GM15510 (cell line): ENCODE results near the gene SUFU.

Source experiments
- POLR2A ChIP-seq: IDR thresholded peaks from 3 replicates; pipeline ENCODE4 v1.6.1; 2011; ENCODE audit warnings: borderline replicate concordance; ENCODE audit not compliant: insufficient read length; ENCODE audit errors: extremely low read depth

SUFU gene

GRCh38 chr10:102473445-102474331 lies 30.1 kb upstream of the SUFU start:
- no peak for TF ChIP-seq POLR2A

GRCh38 chr10:102475451-102476040 lies 28.2 kb upstream of the SUFU start:
- TF ChIP-seq POLR2A, result no peak

GRCh38 chr10:102476466-102477141 lies 27.2 kb upstream of the SUFU start:
- no peak for TF ChIP-seq POLR2A

GRCh38 chr10:102479651-102480050 lies 24.1 kb upstream of the SUFU start:
- no peak for TF ChIP-seq POLR2A

- TF ChIP-seq POLR2A, result no peak
Observed at GRCh38 chr10:102480396-102480795, 23.4 kb upstream of the SUFU start.

- TF ChIP-seq POLR2A, result no peak
Observed at GRCh38 chr10:102484021-102484420, 19.8 kb upstream of the SUFU start.

- TF ChIP-seq POLR2A, result no peak
Observed at GRCh38 chr10:102485093-102485784, 18.5 kb upstream of the SUFU start.

GRCh38 chr10:102491136-102491535 lies 12.6 kb upstream of the SUFU start:
- no peak for TF ChIP-seq POLR2A

GRCh38 chr10:102492344-102492939 lies 11.3 kb upstream of the SUFU start:
- TF ChIP-seq POLR2A, result no peak

- no peak for TF ChIP-seq POLR2A
Observed at GRCh38 chr10:102492983-102493382, 10.8 kb upstream of the SUFU start.

- TF ChIP-seq POLR2A, result no peak
Observed at GRCh38 chr10:102493771-102494170, 10.0 kb upstream of the SUFU start.

- TF ChIP-seq POLR2A, result no peak
Observed at GRCh38 chr10:102497545-102497944, 6.2 kb upstream of the SUFU start.

GRCh38 chr10:102499356-102499755 lies 4.4 kb upstream of the SUFU start:
- TF ChIP-seq POLR2A, result no peak

GRCh38 chr10:102501201-102502028 lies 2.4 kb upstream of the SUFU start:
- no peak for TF ChIP-seq POLR2A
